Epithelial cell of esophagus (primary cell): ENCODE data around the gene CTPS2.

Experiments used
- DNase-seq: peaks from one replicate; pipeline ENCODE4 v3.0.0; 2010; ENCODE audit warnings: low read depth
- H3K4me3 ChIP-seq: 2 replicates; pipeline ENCODE4 v1.5.1; 2011; ENCODE audit warnings: mild to moderate bottlenecking, low read length, control low read depth
- CTCF ChIP-seq: IDR thresholded peaks from 2 replicates; pipeline ENCODE4 v1.5.1; 2011; ENCODE audit warnings: low read depth, mild to moderate bottlenecking, low read length, control low read depth, inconsistent platforms; ENCODE audit not compliant: insufficient read depth; ENCODE audit errors: missing control alignments

The CTPS2 gene

GRCh38 chrX:16665089-16665488, 47.4 kb downstream of the CTPS2 start:
- no peak overlapping the region for H3K4me3 ChIP-seq
- no peak for TF ChIP-seq CTCF
- peak; percentile 0 for DNase-seq

GRCh38 chrX:16664626-16665025, 47.8 kb downstream of the CTPS2 start:
- peak; percentile 1 for DNase-seq
- no peak for TF ChIP-seq CTCF
- H3K4me3 ChIP-seq: no peak overlapping the region

- DNase-seq: no peak
- no peak for TF ChIP-seq CTCF
Measured at GRCh38 chrX:16664074-16664473, 48.4 kb downstream of the CTPS2 start.

GRCh38 chrX:16662402-16662801, 50.1 kb downstream of the CTPS2 start:
- no peak for TF ChIP-seq CTCF
- no peak overlapping the region for H3K4me3 ChIP-seq
- no peak for DNase-seq

More at GRCh38 chrX:16664074-16664473, 48.4 kb downstream of the CTPS2 start:
- H3K4me3 ChIP-seq: no peak overlapping the region

GRCh38 chrX:16661495-16661894, 51.0 kb downstream of the CTPS2 start:
- H3K4me3 ChIP-seq: no peak overlapping the region
- no peak for DNase-seq
- TF ChIP-seq CTCF: no peak

GRCh38 chrX:16659321-16659720, 53.1 kb downstream of the CTPS2 start:
- no peak for TF ChIP-seq CTCF
- no peak for DNase-seq
- no peak overlapping the region for H3K4me3 ChIP-seq

GRCh38 chrX:16658284-16658683, 54.2 kb downstream of the CTPS2 start:
- H3K4me3 ChIP-seq: no peak overlapping the region
- no peak for TF ChIP-seq CTCF
- DNase-seq: peak; percentile 38
